NCI-H226 (cell line): ENCODE measurements around the gene SLC25A42.
"Not testable (repeated sequence)": the region's sequence is repeated elsewhere in the genome, so short reads cannot be mapped to it uniquely, and the experiment has no call there.

Experiments used
- DNase-seq: peaks from one replicate; pipeline ENCODE4 v3.0.0-alpha.2; 2015

Gene SLC25A42

DNA sequence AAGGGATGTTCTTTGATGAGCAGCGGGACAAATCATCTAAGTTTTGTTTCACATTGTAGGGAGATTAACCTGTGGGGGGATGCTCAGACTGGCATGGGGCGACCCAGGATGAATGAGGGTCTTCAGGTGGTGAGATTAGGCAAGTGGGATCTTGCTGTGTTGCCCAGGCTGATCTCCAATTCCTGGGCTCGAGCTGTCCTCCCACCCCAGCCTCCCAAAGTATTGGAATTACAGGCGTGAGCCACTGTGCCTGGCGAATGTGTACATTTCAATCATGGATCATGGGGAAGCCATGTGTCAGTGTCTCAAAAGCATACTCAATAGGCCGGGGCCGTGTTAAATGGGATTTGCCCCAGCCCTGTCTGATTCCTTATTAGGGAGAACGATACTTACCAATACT is 8.1 kb downstream of the SLC25A42 start:
- no peak for DNase-seq

DNA sequence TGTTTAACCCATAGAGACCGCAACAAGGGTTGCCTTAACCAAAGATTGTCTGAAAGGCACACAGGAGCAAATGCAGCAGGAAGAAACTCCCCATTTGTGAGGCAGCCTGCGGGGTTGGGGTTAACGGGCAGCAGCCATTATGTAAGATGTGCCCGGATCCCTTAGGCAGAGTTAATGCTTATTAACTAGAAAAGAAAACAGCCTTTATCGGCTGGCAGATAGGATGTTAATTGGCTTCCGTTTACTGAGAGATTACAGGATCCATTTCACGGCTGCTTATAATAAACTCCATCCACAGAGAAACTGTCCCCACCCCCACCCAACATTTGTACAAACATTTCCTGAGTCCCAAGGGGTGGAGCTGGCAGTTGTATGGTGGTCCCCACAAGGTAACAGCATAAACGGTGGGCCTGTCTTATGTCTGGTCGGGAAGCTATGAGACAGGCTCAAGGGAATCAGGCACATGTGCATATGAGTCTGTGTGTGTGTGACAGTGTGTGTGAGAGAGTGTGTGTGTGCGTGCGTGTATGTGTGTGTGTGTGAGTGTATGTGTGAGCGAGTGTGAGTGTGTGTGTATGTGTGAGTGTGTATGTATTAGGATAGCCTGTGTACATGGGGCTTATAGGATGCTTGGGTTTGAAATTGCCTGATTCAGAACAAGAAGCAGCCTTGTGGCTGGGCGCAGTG is 10.5 kb downstream of the SLC25A42 start:
- no peak for DNase-seq

DNA sequence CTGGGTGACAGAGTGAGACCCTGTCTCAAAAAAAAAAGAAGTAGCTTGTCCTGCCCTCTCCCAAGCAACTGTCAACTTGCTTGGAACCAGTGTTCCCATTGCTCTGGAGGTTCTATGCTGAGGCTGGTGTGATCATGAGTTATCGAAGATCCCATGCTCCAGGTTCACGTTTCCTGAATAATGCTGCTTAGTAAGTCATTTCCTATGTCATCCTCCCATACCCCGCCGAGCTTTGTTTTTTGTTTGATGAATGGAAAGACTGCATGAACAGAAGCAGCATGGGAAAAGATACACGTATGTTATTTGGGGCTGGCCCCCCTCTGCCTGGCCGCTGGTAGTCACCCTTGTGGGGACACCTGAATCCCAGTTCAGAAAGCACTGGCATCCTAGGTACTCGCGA is 11.3 kb downstream of the SLC25A42 start:
- DNase-seq, result no peak

DNA sequence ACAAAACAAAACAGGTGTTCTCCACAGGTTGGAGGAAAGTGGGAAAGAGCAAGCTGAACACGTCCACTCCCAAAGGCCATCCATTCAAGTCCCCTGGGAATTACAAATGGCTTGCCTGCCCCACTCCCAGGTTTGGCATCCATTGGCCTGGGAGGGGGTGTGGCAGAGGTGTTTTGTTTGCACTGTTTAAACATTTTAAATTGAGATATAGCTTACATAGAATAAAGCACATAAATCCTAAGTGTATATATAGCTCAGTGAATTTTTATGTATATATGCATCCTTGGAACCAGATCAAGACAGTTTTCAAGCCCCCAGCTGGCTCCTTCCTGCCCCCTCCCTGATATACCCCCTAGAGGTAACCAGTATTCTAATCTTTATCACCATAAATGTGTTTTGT is 12.7 kb downstream of the SLC25A42 start:
- no peak for DNase-seq

DNA sequence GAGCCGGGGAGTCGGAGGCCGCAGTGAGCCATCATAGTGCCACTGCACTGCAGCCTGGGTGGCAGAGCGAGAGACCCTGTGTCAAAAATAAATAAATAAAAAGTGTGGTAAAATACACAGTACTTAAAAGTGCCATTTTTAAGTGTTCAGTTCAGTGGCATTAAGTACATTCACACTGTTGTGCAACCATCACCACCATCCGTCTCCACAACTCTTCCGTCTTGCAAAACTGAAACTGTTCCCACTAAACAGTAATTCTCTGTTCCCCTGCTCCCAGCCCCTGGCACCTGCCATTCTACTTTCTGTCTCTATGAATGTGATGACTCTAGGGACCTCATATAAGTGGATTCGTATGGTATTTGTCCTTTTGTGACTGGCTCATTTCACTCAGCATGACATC is 13.3 kb downstream of the SLC25A42 start:
- no peak for DNase-seq

DNA sequence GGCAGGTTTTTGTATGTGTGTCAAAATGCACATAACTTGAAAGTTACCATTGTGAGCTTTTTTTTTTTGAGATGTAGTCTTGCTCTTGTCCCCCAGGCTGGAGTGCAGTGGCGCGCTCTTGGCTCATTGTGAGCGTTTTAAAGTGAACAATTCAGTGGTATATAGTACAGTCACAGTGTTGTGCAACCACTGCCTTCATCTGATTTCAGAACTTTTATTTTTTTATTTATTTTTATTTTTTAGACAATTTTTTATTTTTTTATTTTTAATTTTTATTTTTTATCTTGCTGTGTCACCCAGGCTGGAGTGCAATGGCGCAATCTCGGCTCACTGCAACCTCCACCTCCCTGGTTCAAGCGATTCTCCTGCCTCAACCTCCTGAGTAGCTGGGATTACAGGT is 15.0 kb downstream of the SLC25A42 start:
- DNase-seq, result no peak

DNA sequence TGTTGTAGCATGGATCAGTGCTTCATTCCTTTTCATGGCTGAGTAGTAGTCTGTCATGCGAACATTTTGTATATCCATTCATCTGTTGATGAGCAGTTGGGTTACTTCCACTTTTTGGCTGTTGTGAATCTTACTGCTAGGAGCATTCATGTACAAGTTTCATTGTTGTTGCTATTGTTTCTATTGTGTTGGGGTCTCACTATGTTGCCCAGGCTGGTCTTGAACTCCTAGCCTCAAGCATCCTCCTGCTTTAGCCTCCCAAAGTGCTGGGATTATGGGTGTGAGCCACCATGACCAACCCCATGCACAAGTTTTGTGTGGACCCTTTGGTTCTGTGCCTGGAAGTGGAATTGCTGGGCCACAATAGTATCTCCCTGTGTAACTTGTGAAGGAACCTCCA is 15.8 kb downstream of the SLC25A42 start:
- DNase-seq, result no peak

DNA sequence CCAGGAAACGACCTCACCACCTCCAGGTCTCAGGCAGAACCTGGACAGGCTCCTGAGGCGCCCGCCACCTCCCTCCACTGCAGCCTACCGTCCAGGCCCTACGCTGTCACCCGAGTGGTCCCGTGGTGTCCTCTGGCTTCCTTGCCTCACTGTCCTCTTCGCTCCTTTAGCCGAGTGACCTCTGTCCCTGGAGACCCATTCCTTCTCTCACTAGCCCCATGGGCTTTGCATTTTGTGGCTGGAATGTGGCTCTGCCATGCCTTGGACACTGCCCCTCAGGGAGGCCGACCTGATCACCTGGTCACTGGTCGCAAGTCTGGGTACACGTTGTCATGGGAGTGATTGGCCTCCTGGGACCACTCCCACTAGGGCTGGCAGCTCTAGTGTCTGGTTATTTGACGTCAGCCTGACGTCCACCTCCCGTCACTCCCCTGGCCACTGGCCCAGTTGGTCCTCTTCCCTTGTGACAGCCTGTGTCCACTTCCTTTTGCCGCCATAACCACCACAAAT is 17.9 kb downstream of the SLC25A42 start:
- no peak for DNase-seq

DNA sequence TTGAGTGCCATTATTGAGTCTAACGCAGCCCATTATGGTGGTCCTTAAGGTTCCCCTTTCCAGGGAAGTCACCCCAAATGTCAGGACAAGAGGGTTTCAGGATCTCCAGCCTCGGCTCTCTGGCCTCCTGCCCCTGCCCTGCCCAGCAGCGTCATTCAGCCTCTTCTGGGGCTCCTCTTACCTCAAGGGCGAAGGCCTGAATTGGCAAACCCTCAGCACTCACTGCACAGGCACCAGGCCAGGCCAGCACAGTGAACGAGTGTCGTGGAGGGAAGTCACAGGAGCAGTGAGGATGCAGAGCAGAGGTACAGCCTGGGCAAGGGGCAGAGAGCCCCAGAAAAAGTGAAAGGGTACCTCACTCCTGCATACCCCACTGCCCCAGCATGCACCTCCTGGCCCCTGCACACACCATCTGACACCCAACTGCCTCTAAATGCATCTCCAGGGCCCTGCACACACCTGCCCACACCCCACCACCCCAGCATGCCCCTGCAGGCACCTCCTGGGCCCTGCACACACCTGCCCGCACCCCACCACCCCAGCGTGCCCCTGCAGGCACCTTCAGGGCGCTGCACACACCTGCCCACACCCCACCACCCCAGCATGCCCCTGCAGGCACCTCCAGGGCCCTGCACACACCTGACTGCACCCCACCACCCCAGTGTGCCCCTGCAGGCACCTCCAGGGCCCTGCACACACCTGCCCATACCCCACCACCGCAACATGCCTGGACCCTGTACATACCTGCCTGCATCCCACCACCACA is 19.8 kb downstream of the SLC25A42 start:
- no peak for DNase-seq

DNA sequence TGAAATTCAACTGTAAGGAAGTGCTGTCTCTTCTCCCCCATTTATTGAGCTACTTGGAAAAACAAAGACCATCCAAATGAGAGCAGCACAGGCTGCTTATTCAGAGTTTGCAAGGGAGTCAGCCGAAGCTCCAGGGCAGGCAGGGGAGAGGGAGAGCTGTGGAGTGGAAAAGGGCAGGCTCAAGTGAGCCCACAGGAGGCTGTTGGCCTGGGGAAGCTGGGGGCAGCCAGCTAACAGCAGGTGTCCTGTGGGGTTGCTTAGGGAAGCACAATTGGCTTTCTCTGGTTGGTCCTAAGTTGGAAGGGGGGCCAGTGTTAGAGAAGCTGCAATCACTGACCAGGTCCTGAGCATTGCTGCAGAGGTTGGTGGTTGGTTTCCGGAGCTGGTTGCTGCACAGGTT is 23.9 kb downstream of the SLC25A42 start:
- no peak for DNase-seq

DNA sequence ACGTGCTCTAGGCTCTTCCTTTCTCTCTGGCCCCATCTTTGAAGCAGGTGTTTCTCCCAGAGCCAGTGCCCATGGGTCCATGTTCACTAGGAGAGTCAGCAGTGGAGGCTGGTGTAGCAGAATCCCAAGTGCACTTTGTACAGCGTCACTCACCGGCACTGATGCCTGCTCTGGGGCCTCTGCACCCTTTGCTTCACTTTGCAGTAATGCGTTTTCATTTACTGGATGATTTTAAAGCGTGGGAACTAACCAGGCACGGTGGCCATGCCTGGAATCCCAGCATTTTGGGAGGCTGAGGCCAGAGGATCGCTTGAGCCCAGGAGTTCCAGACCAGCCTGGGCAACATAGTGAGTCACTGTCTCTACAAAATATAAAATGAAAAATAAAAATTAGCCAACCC is 30.7 kb downstream of the SLC25A42 start:
- DNase-seq, result no peak

DNA sequence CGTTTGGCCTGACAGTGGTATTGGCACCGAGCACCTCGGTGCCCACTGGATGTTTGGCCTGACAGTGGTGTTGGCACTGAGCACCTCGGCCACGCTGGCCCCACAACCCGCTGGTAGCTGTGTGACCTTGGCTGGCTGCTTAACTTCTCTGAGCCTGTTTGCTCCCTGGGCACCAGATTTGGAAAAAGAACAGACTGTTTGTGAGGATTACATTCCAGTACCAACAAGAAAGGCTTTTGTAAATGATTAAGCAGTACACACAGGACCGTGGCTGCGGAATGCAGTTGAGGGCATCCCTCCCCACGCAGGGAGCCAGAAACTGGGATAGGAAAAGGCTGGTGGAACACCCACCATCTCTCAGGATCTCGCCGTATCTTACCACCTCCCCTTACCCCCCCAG is 31.9 kb downstream of the SLC25A42 start:
- no peak for DNase-seq

DNA sequence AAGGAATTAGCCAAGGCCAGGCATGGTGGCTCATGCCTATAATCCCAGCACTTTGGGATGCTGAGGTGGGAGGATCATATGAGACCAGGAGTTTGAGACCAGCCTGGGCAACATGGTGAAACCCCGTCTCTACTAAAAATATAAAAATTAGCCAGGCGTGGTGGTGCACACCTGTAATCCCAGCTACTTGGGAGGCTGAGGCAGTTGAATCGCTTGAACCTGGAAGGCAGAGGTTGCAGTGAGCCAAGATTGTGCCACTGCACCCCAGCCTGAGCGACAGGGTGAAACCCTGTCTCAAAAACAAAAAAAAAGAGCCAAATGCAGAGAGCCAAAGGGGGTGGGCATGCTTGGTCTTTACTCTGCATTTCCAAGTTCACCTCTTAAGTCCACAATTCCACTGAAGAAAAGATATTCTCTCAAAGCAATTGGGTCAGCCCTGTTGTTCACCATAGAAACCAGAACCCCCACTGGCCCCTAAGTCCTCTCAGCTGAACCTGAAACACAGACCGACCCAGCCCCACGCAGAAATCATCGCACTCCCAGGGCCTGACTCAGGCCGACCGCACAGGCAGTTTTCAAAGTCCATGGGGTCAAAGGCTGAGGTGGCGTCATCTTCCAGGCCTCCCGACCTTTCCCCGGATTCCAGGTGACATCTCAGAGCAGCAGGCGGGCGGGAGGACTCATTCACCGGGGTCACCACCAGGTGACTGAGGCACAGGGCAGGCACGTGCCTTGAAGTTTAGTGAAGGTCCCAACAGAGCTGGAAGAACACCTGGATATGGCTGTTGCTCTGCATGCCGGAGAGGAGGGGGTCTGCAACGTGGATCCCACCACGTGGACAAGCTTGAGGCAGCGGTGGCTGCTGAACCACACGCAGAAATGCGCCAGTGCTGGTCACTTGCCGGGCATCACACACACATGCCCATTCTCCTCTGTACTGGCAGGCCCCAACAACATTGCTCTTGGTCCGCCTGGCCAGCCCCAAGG is 33.1 kb downstream of the SLC25A42 start:
- no peak for DNase-seq

DNA sequence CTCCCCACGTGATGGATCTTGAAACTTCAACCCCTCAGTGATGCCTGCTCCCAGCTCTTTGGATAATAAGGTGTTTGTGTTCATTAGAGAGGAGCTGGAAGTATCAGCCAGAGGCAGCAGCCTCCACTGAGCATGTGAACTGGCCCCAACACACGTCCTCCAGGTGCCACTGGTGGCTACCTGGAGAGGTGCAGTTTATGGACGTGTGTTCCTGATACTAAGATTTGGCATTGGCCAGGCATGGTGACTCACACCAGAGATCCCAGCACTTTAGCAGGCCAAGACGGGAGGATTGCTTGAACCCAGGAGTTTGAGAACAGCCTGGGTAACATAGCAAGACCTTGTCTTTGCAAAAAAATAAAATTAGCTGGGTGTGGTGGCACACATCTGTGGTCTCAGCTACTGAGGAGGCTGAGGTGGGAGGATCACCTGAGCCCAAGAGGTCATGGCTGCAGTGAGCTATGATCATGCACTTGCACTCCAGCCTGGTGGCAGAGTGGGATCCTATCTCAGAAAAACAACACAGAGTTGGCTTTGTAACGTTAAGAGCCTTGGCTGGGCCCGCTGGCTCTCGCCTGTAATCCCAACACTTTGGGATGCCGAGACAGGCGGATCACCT is 34.4 kb downstream of the SLC25A42 start:
- no peak for DNase-seq

DNA sequence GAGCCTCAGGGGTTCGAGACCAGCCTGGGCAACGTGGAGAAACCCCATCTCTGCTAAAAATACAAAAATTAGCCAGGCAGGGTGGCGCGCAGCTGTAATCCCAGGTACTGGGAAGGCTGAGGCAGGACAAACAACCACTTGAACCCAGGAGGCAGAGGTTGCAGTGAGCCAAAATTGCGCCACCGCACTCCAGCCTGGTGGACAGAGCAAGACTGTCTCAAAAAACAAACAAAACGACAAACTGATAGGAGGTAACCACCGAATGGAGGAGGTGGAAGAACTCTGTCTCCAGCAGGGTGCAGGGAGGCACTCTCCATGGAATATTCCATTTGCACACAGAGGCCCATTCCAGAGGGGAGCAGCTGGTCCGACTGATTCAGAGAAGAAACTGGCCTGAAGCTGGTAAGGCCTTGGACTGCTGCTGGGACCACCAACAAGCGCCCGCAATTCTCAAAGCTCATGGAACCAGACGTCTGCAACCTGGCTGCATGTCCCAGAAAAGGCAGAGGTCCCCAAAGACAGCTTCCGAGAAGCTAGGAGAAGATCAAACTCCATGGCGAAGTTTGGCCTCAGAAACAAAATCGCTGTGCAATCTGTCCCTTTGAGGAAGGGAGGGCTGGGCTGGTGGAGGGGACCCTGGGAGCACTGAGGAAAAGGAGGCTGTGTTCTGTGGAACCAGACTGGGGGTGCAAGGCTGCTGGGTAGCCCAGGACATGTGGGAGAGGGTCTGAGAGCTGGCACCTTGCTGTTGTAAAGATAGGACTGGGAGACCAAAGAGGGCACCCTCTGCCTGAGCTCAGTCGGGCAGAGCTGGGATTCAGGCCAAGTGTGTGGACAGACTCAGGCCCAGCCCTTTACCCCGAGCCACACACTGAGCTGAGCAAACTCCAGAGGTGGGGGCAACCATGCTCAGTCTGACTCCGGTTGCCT is 35.2 kb downstream of the SLC25A42 start:
- no peak for DNase-seq

DNA sequence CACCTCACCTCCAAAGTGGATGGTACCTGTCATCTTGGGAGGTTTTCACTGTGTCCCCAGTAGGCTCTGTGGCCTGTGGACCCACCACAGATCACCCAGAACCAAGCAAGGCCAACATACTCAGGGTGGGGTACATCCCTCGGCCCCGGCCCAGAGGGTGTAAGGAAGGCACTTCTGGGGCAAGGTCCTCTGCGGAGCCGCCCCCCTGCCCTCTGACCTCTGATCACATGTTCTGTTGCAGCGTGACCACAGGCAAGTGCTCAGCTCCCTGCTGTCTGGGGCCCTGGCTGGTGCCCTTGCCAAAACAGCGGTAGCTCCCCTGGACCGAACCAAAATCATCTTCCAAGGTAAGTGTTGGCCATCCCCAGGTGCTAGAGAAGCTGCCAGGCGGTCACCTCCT is 37.7 kb downstream of the SLC25A42 start:
- DNase-seq, result no peak

DNA sequence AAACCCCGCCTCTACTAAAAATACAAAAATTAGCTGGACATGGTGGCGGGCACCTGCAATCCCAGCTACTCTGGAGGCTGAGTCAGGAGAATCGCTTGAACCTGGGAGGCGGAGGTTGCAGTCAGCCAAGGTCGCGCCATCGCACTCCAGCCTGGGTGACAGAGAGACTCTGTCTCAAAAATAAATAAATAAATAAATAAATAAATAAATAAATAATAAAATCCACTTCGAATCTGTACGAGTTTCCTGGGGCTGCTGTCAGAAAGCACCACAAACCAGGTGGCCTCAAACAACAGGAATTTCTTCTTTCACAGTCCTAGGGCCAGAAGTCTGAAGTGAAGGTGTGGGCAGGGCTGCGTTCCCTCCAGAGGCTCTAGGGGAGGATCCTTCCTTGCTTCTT is 38.8 kb downstream of the SLC25A42 start:
- DNase-seq, result not testable (repeated sequence)

DNA sequence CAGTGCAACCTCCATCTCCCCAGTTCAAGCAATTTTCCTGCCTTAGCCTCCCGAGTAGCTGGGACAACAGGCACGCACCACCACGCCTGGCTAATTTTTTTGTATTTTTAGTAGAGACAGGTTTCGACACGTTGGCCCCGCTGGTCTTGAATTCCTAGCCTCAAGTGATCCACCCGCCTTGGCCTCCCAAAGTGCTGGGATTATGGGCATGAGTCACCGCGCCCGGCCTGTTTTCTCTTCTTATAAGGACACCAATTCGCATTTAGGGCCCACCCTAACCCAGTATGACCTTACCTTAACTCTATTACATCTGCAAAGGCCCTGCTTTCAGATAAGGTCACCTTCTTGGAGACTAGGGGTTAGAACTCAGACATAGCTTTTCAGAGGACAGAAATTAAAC is 39.4 kb downstream of the SLC25A42 start:
- no peak for DNase-seq

DNA sequence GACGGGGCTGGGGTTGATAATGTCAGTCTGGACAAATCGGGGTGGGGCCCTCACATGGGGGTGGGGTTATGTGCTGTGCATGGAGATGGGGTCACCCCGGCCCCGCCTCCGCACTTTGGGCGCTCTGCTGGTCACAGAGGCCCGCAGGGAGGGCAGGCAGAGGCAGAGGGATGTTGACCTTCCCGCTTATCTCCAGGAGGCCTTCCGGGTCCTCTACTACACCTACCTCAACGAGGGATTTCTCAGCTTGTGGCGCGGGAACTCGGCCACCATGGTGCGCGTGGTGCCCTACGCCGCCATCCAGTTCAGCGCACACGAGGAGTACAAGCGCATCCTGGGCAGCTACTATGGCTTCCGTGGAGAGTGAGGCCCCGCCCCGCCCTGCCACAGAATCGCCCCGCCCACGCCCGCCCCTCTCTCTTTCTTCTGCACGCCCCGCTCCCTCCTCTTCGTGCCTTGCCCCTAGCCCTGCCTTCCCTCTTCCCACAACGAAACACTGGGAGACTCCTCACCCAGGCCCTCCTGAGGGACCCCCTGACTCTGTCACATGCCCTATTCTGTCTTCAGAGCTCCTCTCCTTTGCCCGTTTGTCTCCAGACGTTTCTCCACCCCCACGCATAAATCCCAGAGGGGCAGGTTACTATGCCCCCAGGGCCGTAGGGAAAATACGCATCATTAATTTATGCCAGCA is 41.7 kb downstream of the SLC25A42 start:
- DNase-seq, result no peak

DNA sequence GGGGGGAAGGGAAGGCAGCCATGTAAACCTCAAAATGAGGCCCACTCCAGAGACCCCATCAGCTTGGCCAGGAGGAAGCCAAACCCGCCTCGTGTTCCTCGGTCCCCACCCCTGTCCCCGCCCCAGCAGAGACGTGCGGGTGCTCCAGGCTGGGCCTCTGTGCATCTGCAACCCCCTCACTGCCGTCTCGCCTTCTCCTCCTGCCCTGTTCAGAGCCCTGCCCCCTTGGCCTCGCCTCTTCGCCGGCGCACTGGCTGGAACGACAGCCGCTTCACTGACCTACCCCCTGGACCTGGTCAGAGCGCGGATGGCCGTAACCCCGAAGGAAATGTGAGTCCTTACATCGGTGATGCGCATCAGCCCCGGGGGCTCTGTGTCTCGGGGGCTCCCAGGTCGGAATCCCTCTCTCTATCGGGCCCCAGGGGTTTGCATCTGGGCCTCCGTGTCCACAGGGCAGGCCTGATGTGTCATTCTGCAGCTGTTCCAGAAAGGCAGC is 42.3 kb downstream of the SLC25A42 start:
- no peak for DNase-seq

DNA sequence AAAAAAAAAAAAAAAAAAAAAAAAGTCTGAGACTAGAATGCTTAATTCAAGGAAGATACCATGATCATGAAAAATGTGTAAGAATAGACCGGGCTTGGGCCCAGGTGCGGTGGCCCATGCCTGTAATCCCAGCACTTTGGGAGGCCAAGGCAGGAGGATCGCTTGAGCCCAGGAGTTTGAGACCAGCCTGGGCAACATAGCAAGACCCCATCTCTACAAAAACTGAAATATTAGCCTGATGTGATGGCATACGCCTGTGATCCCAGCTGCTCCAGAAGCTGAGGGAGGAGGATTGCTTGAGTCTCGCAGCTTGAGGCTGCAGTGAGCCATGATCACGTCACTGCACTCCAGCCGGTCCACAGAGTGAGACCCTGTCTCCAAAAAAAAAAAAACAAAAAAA is 43.1 kb downstream of the SLC25A42 start:
- not testable (repeated sequence) for DNase-seq
